Measurements from ENCODE around the gene GRAMD1B.

Gene GRAMD1B

GRCh38 chr11:123431619-123432018 lies 1.6 kb downstream of the GRAMD1B start:
- H3K4me3 ChIP-seq (ENCODE audit: low read length): no peak overlapping the region
- no peak for TF ChIP-seq CTCF (IDR thresholded peaks at IDR 0.05; ENCODE audit: insufficient read depth, low read depth, low read length, missing control alignments)
- peak; percentile 39 for DNase-seq (ENCODE audit: low read depth)

- H3K4me3 ChIP-seq (ENCODE audit: low read length): no peak overlapping the region
- DNase-seq (ENCODE audit: low read depth): peak; percentile 15
- peak; percentile 24 for TF ChIP-seq CTCF (IDR thresholded peaks at IDR 0.05; ENCODE audit: insufficient read depth, low read depth, low read length, missing control alignments)
Measured at GRCh38 chr11:123434262-123434661, 4.2 kb downstream of the GRAMD1B start.

- H3K4me3 ChIP-seq (ENCODE audit: low read length): no peak overlapping the region
- DNase-seq (ENCODE audit: low read depth): no peak
- TF ChIP-seq CTCF (IDR thresholded peaks at IDR 0.05; ENCODE audit: insufficient read depth, low read depth, low read length, missing control alignments): no peak
Measured at GRCh38 chr11:123434911-123435310, 4.8 kb downstream of the GRAMD1B start.

- TF ChIP-seq CTCF (IDR thresholded peaks at IDR 0.05; ENCODE audit: insufficient read depth, low read depth, low read length, missing control alignments): no peak
- no peak for DNase-seq (ENCODE audit: low read depth)
Measured at GRCh38 chr11:123437236-123437979, 7.3 kb downstream of the GRAMD1B start.

GRCh38 chr11:123438131-123438627 lies 8.1 kb downstream of the GRAMD1B start:
- DNase-seq (ENCODE audit: low read depth): no peak
- no peak overlapping the region for H3K4me3 ChIP-seq (ENCODE audit: low read length)
- TF ChIP-seq CTCF (IDR thresholded peaks at IDR 0.05; ENCODE audit: insufficient read depth, low read depth, low read length, missing control alignments): no peak

More at GRCh38 chr11:123437236-123437979, 7.3 kb downstream of the GRAMD1B start:
- no peak overlapping the region for H3K4me3 ChIP-seq (ENCODE audit: low read length)

GRCh38 chr11:123439616-123440015 lies 9.5 kb downstream of the GRAMD1B start:
- DNase-seq (ENCODE audit: low read depth): no peak
- no peak overlapping the region for H3K4me3 ChIP-seq (ENCODE audit: low read length)
- no peak for TF ChIP-seq CTCF (IDR thresholded peaks at IDR 0.05; ENCODE audit: insufficient read depth, low read depth, low read length, missing control alignments)

GRCh38 chr11:123441161-123441560 lies 11.1 kb downstream of the GRAMD1B start:
- DNase-seq (ENCODE audit: low read depth): no peak
- H3K4me3 ChIP-seq (ENCODE audit: low read length): no peak overlapping the region
- TF ChIP-seq CTCF (IDR thresholded peaks at IDR 0.05; ENCODE audit: insufficient read depth, low read depth, low read length, missing control alignments): no peak

Data from epithelial cell of esophagus (primary cell).